ENCODE measurements around the gene KATNAL1. TPM values are rescaled to one million over a fixed set of nuclear protein-coding genes. Genes with fewer than 3 reads are reported as not detected.

The KATNAL1 gene
- total RNA-seq, 3 donors from 2014 or later (not counting 1 experiment from before 2014, with no cell fraction given), result 15.0 to 22.8 (median 21.9) TPM

DNA sequence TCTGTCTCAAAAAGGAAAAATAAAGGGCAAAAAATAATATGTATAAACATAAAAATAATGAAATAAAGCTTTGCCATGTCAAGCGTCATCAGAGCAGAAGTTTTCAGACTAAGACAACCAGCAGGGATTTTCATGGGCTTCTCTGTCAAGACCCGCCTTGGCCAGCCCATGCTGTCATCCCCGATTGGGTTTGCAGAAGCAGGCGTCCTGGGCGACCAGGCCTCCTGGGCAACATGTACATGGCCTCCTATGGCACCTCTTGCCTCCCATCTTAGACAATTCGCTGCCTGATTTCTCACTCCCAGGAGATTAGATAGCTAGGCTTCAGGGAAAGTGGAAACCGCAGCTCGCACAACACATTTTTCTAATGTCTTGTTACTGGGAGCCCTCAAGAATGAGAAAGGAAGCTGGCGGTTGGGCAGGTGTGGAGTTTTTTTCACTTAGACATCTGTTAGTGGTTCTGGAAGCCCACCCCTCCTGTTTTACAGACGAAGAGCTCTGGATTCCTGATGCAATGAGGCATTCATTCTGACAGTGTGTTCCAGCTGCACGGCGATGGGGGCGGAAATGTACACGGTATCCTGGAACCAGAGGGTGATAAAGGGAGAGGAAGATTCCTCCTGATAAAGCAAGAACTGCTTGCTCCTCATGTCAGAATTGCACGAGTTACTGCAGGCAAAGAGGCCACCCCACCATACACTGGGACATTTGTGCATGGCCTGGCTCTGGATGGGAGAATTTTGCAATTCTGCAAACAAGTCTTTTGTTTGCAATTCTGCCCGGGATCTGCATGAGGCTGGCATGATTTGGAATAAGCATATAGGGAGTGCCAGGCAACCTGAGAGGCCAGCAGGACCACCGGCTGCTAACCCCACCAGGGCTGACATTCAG, 47.4 kb upstream of the KATNAL1 start:
- DNase-seq, result no peak
- peaks cover 2% of the 10 kb centered on the region for H3K36me3 ChIP-seq (ENCODE audit: control insufficient read depth, insufficient read depth, low read length)
- Mint-ChIP-seq H3K9me3 (peaks cover 4% of the 10 kb centered on the region in 2 donors), H3K27me3 (ENCODE audit: low read depth in 2 of 2) (peaks cover 0 to 3% of the 10 kb centered on the region in 2 donors), H3K4me1 (peaks cover 7 to 17% of the 10 kb centered on the region in 2 donors), H3K4me3 (no peak overlapping the region), H3K27ac (no peak overlapping the region), H3K36me3 (peaks cover 15% of the 10 kb centered on the region)
- no peak for ATAC-seq
- peaks cover 18% of the 10 kb centered on the region for H3K4me1 ChIP-seq (ENCODE audit: control insufficient read depth, insufficient read depth, low read length)
- TF ChIP-seq, protein P1, sequence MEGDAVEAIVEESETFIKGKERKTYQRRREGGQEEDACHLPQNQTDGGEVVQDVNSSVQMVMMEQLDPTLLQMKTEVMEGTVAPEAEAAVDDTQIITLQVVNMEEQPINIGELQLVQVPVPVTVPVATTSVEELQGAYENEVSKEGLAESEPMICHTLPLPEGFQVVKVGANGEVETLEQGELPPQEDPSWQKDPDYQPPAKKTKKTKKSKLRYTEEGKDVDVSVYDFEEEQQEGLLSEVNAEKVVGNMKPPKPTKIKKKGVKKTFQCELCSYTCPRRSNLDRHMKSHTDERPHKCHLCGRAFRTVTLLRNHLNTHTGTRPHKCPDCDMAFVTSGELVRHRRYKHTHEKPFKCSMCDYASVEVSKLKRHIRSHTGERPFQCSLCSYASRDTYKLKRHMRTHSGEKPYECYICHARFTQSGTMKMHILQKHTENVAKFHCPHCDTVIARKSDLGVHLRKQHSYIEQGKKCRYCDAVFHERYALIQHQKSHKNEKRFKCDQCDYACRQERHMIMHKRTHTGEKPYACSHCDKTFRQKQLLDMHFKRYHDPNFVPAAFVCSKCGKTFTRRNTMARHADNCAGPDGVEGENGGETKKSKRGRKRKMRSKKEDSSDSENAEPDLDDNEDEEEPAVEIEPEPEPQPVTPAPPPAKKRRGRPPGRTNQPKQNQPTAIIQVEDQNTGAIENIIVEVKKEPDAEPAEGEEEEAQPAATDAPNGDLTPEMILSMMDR (IDR thresholded peaks at IDR 0.05), result no peak
- H3K27ac ChIP-seq (ENCODE audit: low read length), result no peak overlapping the region
- WGBS (ENCODE audit: insufficient coverage), result 50% methylated on average over 17 of the region's 17 CpGs
- H3K27me3 ChIP-seq (ENCODE audit: control insufficient read depth, insufficient read depth, low read length), result no peaks in the 10 kb centered on the region
- no peak overlapping the region for H3K4me3 ChIP-seq (ENCODE audit: low read length)
- intact Hi-C loops (cut with micrococcal nuclease), result loop anchor here (1.0 to 2.0 kb wide), 2 partner anchors 107 to 448 kb away; no protein-coding TSS in a partner anchor
- no peaks in the 10 kb centered on the region for H3K9me3 ChIP-seq (ENCODE audit: control insufficient read depth, insufficient read depth, low read length)

DNA sequence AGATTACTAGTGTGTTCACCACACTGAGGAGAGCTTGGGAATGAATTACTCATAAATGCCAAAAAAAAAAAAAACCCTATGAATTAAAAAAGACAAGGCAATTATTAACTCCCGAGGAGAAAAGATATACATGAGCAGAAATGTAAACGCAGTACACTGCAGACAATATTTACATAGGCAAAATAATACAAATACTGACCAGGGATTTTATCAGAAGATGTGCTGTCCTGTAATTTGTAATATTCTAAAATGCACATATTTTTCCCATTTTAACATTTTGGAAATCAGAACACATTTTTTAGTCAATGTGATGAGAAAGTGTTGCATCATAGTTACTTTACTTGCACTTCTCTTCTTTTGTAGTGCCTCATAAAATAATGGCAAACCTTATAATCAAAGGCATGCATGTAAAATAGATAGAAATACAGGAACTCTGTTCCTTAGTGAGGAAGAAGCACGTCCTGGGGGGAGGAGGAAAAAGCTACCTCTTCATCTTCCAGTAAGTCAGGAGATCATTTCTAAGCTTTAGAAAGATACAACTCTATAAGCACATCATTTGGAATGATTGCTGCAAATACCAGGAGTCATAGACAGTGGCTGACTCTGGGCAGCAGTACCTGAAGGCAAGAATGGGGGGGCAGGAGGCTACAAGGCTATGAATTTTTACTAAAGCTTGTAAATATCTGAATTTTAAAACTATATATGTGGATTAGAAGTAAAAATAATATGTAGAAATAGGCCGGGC, 46.3 kb upstream of the KATNAL1 start:
- Mint-ChIP-seq H3K27ac (no peak overlapping the region), H3K4me3 (no peak overlapping the region), H3K4me1 (peaks cover 7 to 17% of the 10 kb centered on the region in 2 donors), H3K36me3 (peaks cover 12% of the 10 kb centered on the region), H3K27me3 (ENCODE audit: low read depth in 2 of 2) (peaks cover 0 to 3% of the 10 kb centered on the region in 2 donors), H3K9me3 (peaks cover 4% of the 10 kb centered on the region in 2 donors)
- intact Hi-C loops (cut with micrococcal nuclease), result loop anchor here (2.0 kb wide), 1 partner anchor 449 kb away; no protein-coding TSS in a partner anchor
- TF ChIP-seq, protein P1 (IDR thresholded peaks at IDR 0.05), result no peak
- Histone ChIP-seq H3K36me3 (ENCODE audit: control insufficient read depth, insufficient read depth, low read length) (no peaks in the 10 kb centered on the region), H3K4me1 (ENCODE audit: control insufficient read depth, insufficient read depth, low read length) (peaks cover 18% of the 10 kb centered on the region), H3K9me3 (ENCODE audit: control insufficient read depth, insufficient read depth, low read length) (no peaks in the 10 kb centered on the region), H3K4me3 (ENCODE audit: low read length) (no peak overlapping the region), H3K27ac (ENCODE audit: low read length) (no peak overlapping the region), H3K27me3 (ENCODE audit: control insufficient read depth, insufficient read depth, low read length) (no peaks in the 10 kb centered on the region)
- DNase-seq (no peak), ATAC-seq (no peak)
- WGBS (ENCODE audit: insufficient coverage), result 100% methylated on average over 1 of the region's 4 CpGs

DNA sequence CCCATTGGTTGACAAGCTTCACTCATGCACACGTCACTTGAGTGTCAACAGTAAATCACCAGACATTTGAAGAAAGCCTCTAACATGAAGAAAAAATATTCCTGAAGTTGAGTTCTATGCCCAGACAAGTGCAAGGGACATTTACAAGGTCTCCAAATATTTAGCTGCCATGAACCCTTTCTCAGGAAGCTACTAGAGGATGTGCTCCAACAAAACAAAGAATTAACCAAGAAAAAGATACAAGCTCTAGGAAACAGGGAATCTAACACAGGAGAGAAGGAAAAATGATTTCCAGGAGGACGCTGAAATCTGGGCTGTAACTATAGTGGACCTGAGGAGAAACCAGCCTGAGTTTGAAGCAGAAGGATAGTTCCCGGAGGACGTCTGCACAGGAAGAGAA, 45.7 kb upstream of the KATNAL1 start:
- intact Hi-C loops (cut with micrococcal nuclease), result no loop called here
- no peak for ATAC-seq
- Mint-ChIP-seq H3K27me3 (ENCODE audit: low read depth in 2 of 2) (peaks cover 0 to 3% of the 10 kb centered on the region in 2 donors), H3K9me3 (peaks cover 4% of the 10 kb centered on the region in 2 donors), H3K4me1 (peaks cover 7 to 22% of the 10 kb centered on the region in 2 donors), H3K27ac (no peak overlapping the region), H3K36me3 (peaks cover 12% of the 10 kb centered on the region), H3K4me3 (no peak overlapping the region)
- TF ChIP-seq, protein P1 (IDR thresholded peaks at IDR 0.05), result no peak
- H3K27me3 ChIP-seq (ENCODE audit: control insufficient read depth, insufficient read depth, low read length), result no peaks in the 10 kb centered on the region
- peaks cover 22% of the 10 kb centered on the region for H3K4me1 ChIP-seq (ENCODE audit: control insufficient read depth, insufficient read depth, low read length)
- H3K27ac ChIP-seq (ENCODE audit: low read length), result no peak overlapping the region
- H3K36me3 ChIP-seq (ENCODE audit: control insufficient read depth, insufficient read depth, low read length), result no peaks in the 10 kb centered on the region
- WGBS (ENCODE audit: insufficient coverage), result 100% methylated on average over 4 of the region's 4 CpGs
- no peaks in the 10 kb centered on the region for H3K9me3 ChIP-seq (ENCODE audit: control insufficient read depth, insufficient read depth, low read length)
- no peak overlapping the region for H3K4me3 ChIP-seq (ENCODE audit: low read length)
- DNase-seq, result no peak

Measured in natural killer cell (primary cell).